Eye (tissue), 1 donor: ENCODE measurements around the gene PLXNA4.

ENCODE experiments used
- DNase-seq: peaks from one replicate; pipeline ENCODE4 v3.0.0-alpha.2; 2015

PLXNA4 gene

GRCh38 chr7:132160611-132161532 lies 415.4 kb downstream of the PLXNA4 start:
- peak; percentile 78 for DNase-seq

- no peak for DNase-seq
Observed at GRCh38 chr7:132158841-132159240, 417.4 kb downstream of the PLXNA4 start.

GRCh38 chr7:132158166-132158565 lies 418.1 kb downstream of the PLXNA4 start:
- DNase-seq, result no peak

- no peak for DNase-seq
Observed at GRCh38 chr7:132155715-132156114, 420.6 kb downstream of the PLXNA4 start.

- DNase-seq, result no peak
Observed at GRCh38 chr7:132154695-132155471, 421.4 kb downstream of the PLXNA4 start.

- no peak for DNase-seq
Observed at GRCh38 chr7:132154248-132154647, 422.0 kb downstream of the PLXNA4 start.

- no peak for DNase-seq
Observed at GRCh38 chr7:132152131-132152889, 424.0 kb downstream of the PLXNA4 start.

GRCh38 chr7:132150711-132151110 lies 425.6 kb downstream of the PLXNA4 start:
- DNase-seq, result no peak

- peak; percentile 65 for DNase-seq
Observed at GRCh38 chr7:132149436-132150304, 426.6 kb downstream of the PLXNA4 start.

GRCh38 chr7:132148876-132149275 lies 427.4 kb downstream of the PLXNA4 start:
- DNase-seq, result no peak

GRCh38 chr7:132145466-132145865 lies 430.8 kb downstream of the PLXNA4 start:
- no peak for DNase-seq

- DNase-seq, result no peak
Observed at GRCh38 chr7:132145063-132145462, 431.2 kb downstream of the PLXNA4 start.

GRCh38 chr7:132142006-132142405 lies 434.3 kb downstream of the PLXNA4 start:
- no peak for DNase-seq

- DNase-seq, result no peak
Observed at GRCh38 chr7:132141109-132141508, 435.2 kb downstream of the PLXNA4 start.

GRCh38 chr7:132140341-132140740 lies 435.9 kb downstream of the PLXNA4 start:
- DNase-seq, result no peak

- DNase-seq, result peak; percentile 41
Observed at GRCh38 chr7:132138817-132139216, 437.5 kb downstream of the PLXNA4 start.

GRCh38 chr7:132137681-132138080 lies 438.6 kb downstream of the PLXNA4 start:
- DNase-seq, result no peak

- no peak for DNase-seq
Observed at GRCh38 chr7:132135746-132136385, 440.4 kb downstream of the PLXNA4 start.

- DNase-seq, result no peak
Observed at GRCh38 chr7:132134814-132135445, 441.3 kb downstream of the PLXNA4 start.

GRCh38 chr7:132133501-132133900 lies 442.8 kb downstream of the PLXNA4 start:
- no peak for DNase-seq

- no peak for DNase-seq
Observed at GRCh38 chr7:132131196-132131595, 445.1 kb downstream of the PLXNA4 start.
